HepG2 (cell line): ENCODE results near the gene FGD2. TPM values are rescaled to one million over a fixed set of nuclear protein-coding genes. Genes with fewer than 3 reads are reported as not detected.
A peak's percentile ranks its signal among the peaks of the same experiment; 100 is the strongest.
"Not testable (repeated sequence)": the region's sequence is repeated elsewhere in the genome, so short reads cannot be mapped to it uniquely, and the experiment has no call there.

ENCODE experiments used
- ATAC-seq: fragments of 200-7000 bp; cut with Tn5 transposase; 3 replicates; pipeline ENCODE4 v1.9.1; 2020; ENCODE audit warnings: mild to moderate bottlenecking, moderate library complexity
- BruUV-seq: library from RNA; stranded (reverse); fragments of 400-500 nt; replicated peaks from 2 replicates; lab custom pipeline; 2021; lab: Mats Ljungman, UMichigan
- CTCF ChIA-PET: fragments of 300-600 bp; formaldehyde crosslinking; extraction: SDS; loops from one replicate; lab custom pipeline; 2021; ENCODE audit warnings: low total read pairs, inconsistent platforms, low intra/inter-chr PET ratio; lab: Yijun Ruan, JAX
- POLR2A ChIA-PET: fragments of 350-600 bp; sonication (Branson Sonifier 250); formaldehyde crosslinking; loops from one replicate; lab custom pipeline; 2020; ENCODE audit warnings: antibody characterized with exemption, inconsistent platforms; lab: Yijun Ruan, JAX
- DNase-seq: peaks from one replicate; pipeline ENCODE4 v3.0.0-alpha.2; 2015; ENCODE audit warnings: low spot score
- FAIRE-seq: peaks from 3 replicates; lab custom pipeline; 2011; peaks lifted over from hg19 to GRCh38; lab: Jason Lieb, UNC
- H2AFZ ChIP-seq: one replicate; pipeline ENCODE4 v1.6.1; 2011; ENCODE audit warnings: low read length, inconsistent platforms
- H3K27ac ChIP-seq: fragments of 300-600 bp; 3 replicates; pipeline ENCODE4 v1.8.0; 2011; ENCODE audit warnings: mixed run types, mild to moderate bottlenecking, mixed read lengths, low read length, inconsistent platforms; ENCODE audit not compliant: insufficient read depth; ENCODE audit errors: extremely low read length
- H3K27me3 ChIP-seq, 2 experiments: fragments of 200-600 bp in 1 of 2; 2 replicates in 1 of 2; 3 replicates in 1 of 2; pipeline versions ENCODE4 v1.6.0 to v1.8.0; 2011; ENCODE audit warnings: low read length in 2 of 2, mild to moderate bottlenecking in 2 of 2, moderate library complexity in 2 of 2, inconsistent platforms in 1 of 2; ENCODE audit not compliant: insufficient read depth in 2 of 2, control insufficient read depth in 1 of 2
- H3K36me3 ChIP-seq, 2 experiments: fragments of 200-600 bp in 1 of 2; replicated peaks in 1 of 2; 2 replicates in 1 of 2; 3 replicates in 1 of 2; pipeline versions ENCODE4 v1.5.1 to v1.8.0; 2011; ENCODE audit warnings: low read length in 2 of 2, inconsistent platforms in 1 of 2; ENCODE audit not compliant: insufficient read depth in 2 of 2, control insufficient read depth in 1 of 2
- H3K4me1 ChIP-seq: 2 replicates; pipeline ENCODE4 v1.5.1; 2012; ENCODE audit warnings: low read length, inconsistent platforms; ENCODE audit not compliant: insufficient read depth
- H3K4me2 ChIP-seq: 2 replicates; pipeline ENCODE4 v1.6.0; 2011; ENCODE audit warnings: low read depth, low read length, inconsistent platforms
- H3K4me3 ChIP-seq, 3 experiments: fragments of 200-600 bp in 1 of 3; sonication (generic), shearing (Covaris generic) in 1 of 3; replicated peaks in 1 of 3; 2 replicates each; pipeline ENCODE4 v1.5.1; 2011 to 2016; ENCODE audit warnings: low read length in 3 of 3, inconsistent platforms in 2 of 3, low read depth in 2 of 3, mild to moderate bottlenecking in 2 of 3, control low read depth in 1 of 3, mixed read lengths in 1 of 3; ENCODE audit not compliant: insufficient read depth in 1 of 3
- H3K79me2 ChIP-seq: one replicate; pipeline ENCODE4 v1.6.1; 2011; ENCODE audit warnings: low read length, inconsistent platforms; ENCODE audit not compliant: insufficient read depth
- H3K9ac ChIP-seq: 2 replicates; pipeline ENCODE4 v1.6.0; 2011; ENCODE audit warnings: mild to moderate bottlenecking, low read depth, low read length, inconsistent platforms; ENCODE audit not compliant: insufficient read depth
- H3K9me3 ChIP-seq: 2 replicates; pipeline ENCODE4 v1.5.1; 2012; ENCODE audit warnings: mild to moderate bottlenecking, low read length
- H4K20me1 ChIP-seq: 2 replicates; pipeline ENCODE4 v1.6.0; 2011; ENCODE audit warnings: inconsistent platforms, mild to moderate bottlenecking, low read length, moderate library complexity; ENCODE audit not compliant: insufficient read depth
- CENPT ChIP-seq: sonication (generic); formaldehyde crosslinking; IDR thresholded peaks from 2 replicates; pipeline ENCODE4 v1.8.0; 2022; ENCODE audit warnings: low read depth, mild to moderate bottlenecking, moderate library complexity, missing genetic modification reagents
- EP300 ChIP-seq, 3 experiments: sonication (generic) in 1 of 3; formaldehyde crosslinking in 1 of 3; IDR thresholded peaks; 2 replicates each; pipeline versions ENCODE4 v1.5.1 to v1.6.1; 2011 to 2020; ENCODE audit warnings: low read depth in 2 of 3, low read length in 2 of 3, borderline replicate concordance in 1 of 3, improper control_type of control experiment in 1 of 3, mild to moderate bottlenecking in 1 of 3, missing genetic modification reagents in 1 of 3, moderate library complexity in 1 of 3
- KLF16 ChIP-seq, 2 experiments: sonication (generic) in 1 of 2; formaldehyde crosslinking in 1 of 2; IDR thresholded peaks; 2 replicates each; pipeline versions ENCODE4 v1.6.1 to v1.8.0; 2016 to 2023; ENCODE audit warnings: missing genetic modification reagents in 2 of 2, missing compliant biosample characterization in 1 of 2
- SUZ12 ChIP-seq: fragments of 150-350 bp; IDR thresholded peaks from 2 replicates; pipeline ENCODE4 v1.6.1; 2014; ENCODE audit warnings: low read depth, low read length
- ZBTB37 ChIP-seq: sonication (generic); formaldehyde crosslinking; IDR thresholded peaks from 2 replicates; pipeline ENCODE4 v1.4.0; 2020; ENCODE audit warnings: mild to moderate bottlenecking, missing genetic modification reagents
- ZNF234 ChIP-seq: sonication (generic); formaldehyde crosslinking; conservative IDR thresholded peaks from 2 replicates; pipeline ENCODE4 v1.5.1; 2020; ENCODE audit warnings: mild to moderate bottlenecking, missing genetic modification reagents
- ZNF44 ChIP-seq: sonication (generic); formaldehyde crosslinking; IDR thresholded peaks from 2 replicates; pipeline ENCODE4 v1.5.1; 2020; ENCODE audit warnings: mild to moderate bottlenecking, missing genetic modification reagents
- ZNF564 ChIP-seq: sonication (generic); formaldehyde crosslinking; IDR thresholded peaks from 2 replicates; pipeline ENCODE4 v1.8.1; 2023; ENCODE audit warnings: mild to moderate bottlenecking, missing genetic modification reagents
- ZNF572 ChIP-seq: sonication (generic); formaldehyde crosslinking; IDR thresholded peaks from 2 replicates; pipeline ENCODE4 v1.5.1; 2020; ENCODE audit warnings: mild to moderate bottlenecking, missing genetic modification reagents
- ZNF704 ChIP-seq: sonication (generic); formaldehyde crosslinking; IDR thresholded peaks from 2 replicates; pipeline ENCODE4 v1.8.1; 2023; ENCODE audit warnings: mild to moderate bottlenecking, inconsistent platforms, moderate library complexity, missing genetic modification reagents, borderline replicate concordance
- WGBS: methylation state at CpG from one replicate; pipeline ENCODE4 v1.1.6; 2017; ENCODE audit warnings: low lambda C conversion rate; 5-methylcytosine and 5-hydroxymethylcytosine counted together
- in situ Hi-C: cut with HindIII; loops from 2 replicates; pipeline ENCODE4 v1.10.0; 2017; ENCODE audit warnings: low pct_unique_long_range_greater_than_20kb; ENCODE audit not compliant: extremely low pct_ligation_motif_present
- intact Hi-C: fragments of 100-400 bp; cut with micrococcal nuclease; formaldehyde crosslinking; loops from one replicate; pipeline ENCODE4 v1.10.0; 2022; ENCODE audit not compliant: unreplicated experiment
- polyA plus RNA-seq, 8 experiments: library from polyadenylated mRNA; depleted of rRNA in 3 of 8; stranded (reverse) in 7 of 8; unstranded in 1 of 8; fragments of >200 nt; fragmentation: Illumina TruSeq in 4 of 8; extraction: Trizol in 4 of 8; gene quantifications; 2 replicates each; pipeline versions ENCODE4 v1.2.1 to v1.2.3, GENCODE V29; 2011 to 2016; ENCODE audit warnings: low read depth in 4 of 8, missing spikeins in 1 of 8, mixed read lengths in 1 of 8; ENCODE audit not compliant: insufficient read depth in 1 of 8
- total RNA-seq, 5 experiments: library from RNA; depleted of rRNA; stranded (reverse); fragments of >200 nt; fragmentation: Illumina TruSeq; extraction: Trizol; gene quantifications; 2 replicates each; pipeline ENCODE4 v1.2.3, GENCODE V29; 2016; ENCODE audit warnings: low read depth in 1 of 5

Gene FGD2
- total and polyA plus RNA-seq, 2 of the 13 experiments (the other 11 are each of a cell fraction or from before 2014, with no cell fraction given) = not detected

- peak; percentile 18; the same call in 1 of the 2 replicates for TF ChIP-seq ZBTB37 (CRISPR knock-in tag)
- TF ChIP-seq SUZ12 = no peak
- TF ChIP-seq ZNF704 (CRISPR knock-in tag) = peak; percentile 60; the same call in 1 of the 2 replicates
- no peak for TF ChIP-seq KLF16 (CRISPR knock-in tag; IDR thresholded peaks at IDR 0.05)
- TF ChIP-seq ZNF234 (CRISPR knock-in tag) = 0 out of 2 replicates have a peak, but pooled peaks have one; percentile 21
- 0 out of 2 replicates have a peak, but pooled peaks have one; percentile 59 for TF ChIP-seq ZNF572
- TF ChIP-seq ZNF44 (CRISPR knock-in tag) = peak; percentile 51; the same call in 1 of the 2 replicates
- no peak for TF ChIP-seq CENPT (CRISPR knock-in tag)
These were observed 18.8 kb upstream of the FGD2 start (continued) for GRCh38 chr6:36986704-36987047.

GRCh38 chr6:36989264-36989663 is 16.2 kb upstream of the FGD2 start:
- CTCF ChIA-PET = no interaction called here
- in situ Hi-C loops = no loop called here

GRCh38 chr6:36990401-36990800 is 15.1 kb upstream of the FGD2 start:
- H3K4me1 ChIP-seq, DNase-seq, H3K9ac ChIP-seq, H3K9me3 ChIP-seq, ATAC-seq, FAIRE-seq, intact Hi-C loops, H3K27ac ChIP-seq, H3K4me2 ChIP-seq, H3K36me3 ChIP-seq, H3K79me2 ChIP-seq, H4K20me1 ChIP-seq, in situ Hi-C loops, H3K4me3 ChIP-seq, BruUV-seq, CTCF ChIA-PET, POLR2A ChIA-PET, H2AFZ ChIP-seq: not testable (repeated sequence)
- WGBS = 68% methylated on average over 2 of the region's 2 CpGs
- peaks cover 3 to 35% of the 10 kb centered on the region in 2 experiments; a peak in 4 of 5 replicates for H3K27me3 ChIP-seq

More at GRCh38 chr6:36989264-36989663, 16.2 kb upstream of the FGD2 start:
- DNase-seq (no peak), FAIRE-seq (no peak), ATAC-seq (no peak)
- no TSS peak for BruUV-seq
- intact Hi-C loops = no loop called here
- H3K4me2 ChIP-seq = no peak overlapping the region
- no peak overlapping the region for H3K4me3 ChIP-seq
- H4K20me1 ChIP-seq = 0 out of 2 replicates have a peak, but pooled peaks cover 6% of the 10 kb centered on the region
- no peak overlapping the region for H3K9ac ChIP-seq
- peaks cover 20% of the 10 kb centered on the region for H3K79me2 ChIP-seq
- H3K4me1 ChIP-seq = peaks cover 17% of the 10 kb centered on the region
- H3K27me3 ChIP-seq = peaks cover 3 to 27% of the 10 kb centered on the region in 2 experiments; a peak in 3 of 5 replicates
- POLR2A ChIA-PET = no interaction called here
- WGBS = 37% methylated on average over 6 of the region's 6 CpGs
- H2AFZ ChIP-seq = no peak overlapping the region
- H3K36me3 ChIP-seq = no peaks in the 10 kb centered on the region
- no peaks in the 10 kb centered on the region for H3K9me3 ChIP-seq
- TF ChIP-seq ZNF564 (CRISPR knock-in tag) (peak; percentile 94), EP300 (IDR thresholded peaks at IDR 0.05; ENCODE audit: low read depth in 2 of 2, low read length in 2 of 2) (no peak), EP300 (CRISPR knock-in tag; IDR thresholded peaks at IDR 0.05; ENCODE audit: borderline replicate concordance) (no peak)
- H3K27ac ChIP-seq = no peak overlapping the region
